ENCODE data around the gene KDM2B.

Gene KDM2B

GRCh38 chr12:121461048-121461447, 119.8 kb downstream of the KDM2B start:
- Histone ChIP-seq H2BK120ac (ENCODE audit: low read depth, low read length) (no peak overlapping the region), H3K23ac (ENCODE audit: low read depth, low read length, poor library complexity) (no peak overlapping the region), H3K18ac (ENCODE audit: low read length) (no peak overlapping the region), H4K8ac (ENCODE audit: low read depth, low read length) (no peak overlapping the region), H2BK12ac (ENCODE audit: low read length) (no peak overlapping the region), H3K9ac (ENCODE audit: low read depth, low read length, poor library complexity) (no peak overlapping the region), H2BK15ac (ENCODE audit: low read length) (no peak overlapping the region), H2BK5ac (ENCODE audit: low read length) (no peak overlapping the region), H3K4me3 (ENCODE audit: low read length in 2 of 2) (no peak overlapping the region), H4K91ac (ENCODE audit: low read depth, low read length, poor library complexity) (no peak overlapping the region), H3K4me1 (ENCODE audit: control insufficient read depth in 2 of 2, insufficient read depth in 1 of 2, low read depth in 1 of 2, low read length in 2 of 2) (peaks cover under 1 to 1% of the 10 kb centered on the region in 2 donors), H2AK5ac (ENCODE audit: low read depth, low read length) (no peak overlapping the region), H3K79me1 (ENCODE audit: low read depth, low read length) (peaks cover 12% of the 10 kb centered on the region), H3K4me2 (ENCODE audit: insufficient read depth, low read length, poor library complexity, severe bottlenecking) (no peak overlapping the region), H3K4ac (ENCODE audit: low read length) (no peak overlapping the region), H2AFZ (ENCODE audit: low read length) (no peak overlapping the region), H3K14ac (ENCODE audit: low read length) (no peak overlapping the region), H3K27me3 (ENCODE audit: control insufficient read depth in 3 of 3, insufficient read depth in 3 of 3, low read depth in 1 of 3, low read length in 3 of 3) (peaks cover 0 to under 1% (median 0%) of the 10 kb centered on the region in 3 experiments), H3K36me3 (replicated peaks in 1 of 2; ENCODE audit: control insufficient read depth in 2 of 2, insufficient read depth in 2 of 2, low read length in 2 of 2) (peaks cover 4 to 29% of the 10 kb centered on the region in 2 donors), H3K9me3 (replicated peaks in 1 of 2; ENCODE audit: control insufficient read depth in 2 of 2, insufficient read depth in 1 of 2, low read depth in 1 of 2, low read length in 2 of 2) (peaks cover 2 to 9% of the 10 kb centered on the region in 2 donors), H3K27ac (replicated peaks; ENCODE audit: low read length) (no peak overlapping the region)
- no peak for DNase-seq (ENCODE audit: low spot score)
- WGBS, 2 donors (ENCODE audit: extremely low coverage in 2 of 2, insufficient read length in 2 of 2, insufficient replicate concordance in 1 of 2): no CpG with 5 or more reads among the region's 5 CpGs

- Histone ChIP-seq H2BK5ac (ENCODE audit: low read length) (no peak overlapping the region), H2BK12ac (ENCODE audit: low read length) (no peak overlapping the region), H3K36me3 (replicated peaks in 1 of 2; ENCODE audit: control insufficient read depth in 2 of 2, insufficient read depth in 2 of 2, low read length in 2 of 2) (peaks cover 7 to 50% of the 10 kb centered on the region in 2 donors), H2BK120ac (ENCODE audit: low read depth, low read length) (no peak overlapping the region), H3K4me2 (ENCODE audit: insufficient read depth, low read length, poor library complexity, severe bottlenecking) (no peak overlapping the region), H3K9ac (ENCODE audit: low read depth, low read length, poor library complexity) (no peak overlapping the region), H4K8ac (ENCODE audit: low read depth, low read length) (no peak overlapping the region), H3K27ac (replicated peaks; ENCODE audit: low read length) (no peak overlapping the region), H3K27me3 (ENCODE audit: control insufficient read depth in 3 of 3, insufficient read depth in 3 of 3, low read depth in 1 of 3, low read length in 3 of 3) (no peaks in the 10 kb centered on the region), H3K23ac (ENCODE audit: low read depth, low read length, poor library complexity) (no peak overlapping the region), H2BK15ac (ENCODE audit: low read length) (no peak overlapping the region), H3K18ac (ENCODE audit: low read length) (no peak overlapping the region), H3K14ac (ENCODE audit: low read length) (no peak overlapping the region), H3K4ac (ENCODE audit: low read length) (no peak overlapping the region), H4K91ac (ENCODE audit: low read depth, low read length, poor library complexity) (no peak overlapping the region), H3K4me1 (ENCODE audit: control insufficient read depth in 2 of 2, insufficient read depth in 1 of 2, low read depth in 1 of 2, low read length in 2 of 2) (peaks cover 0 to 12% of the 10 kb centered on the region in 2 donors), H3K9me3 (replicated peaks in 1 of 2; ENCODE audit: control insufficient read depth in 2 of 2, insufficient read depth in 1 of 2, low read depth in 1 of 2, low read length in 2 of 2) (peaks cover 2 to 9% of the 10 kb centered on the region in 2 donors), H2AK5ac (ENCODE audit: low read depth, low read length) (no peak overlapping the region), H3K4me3 (ENCODE audit: low read length in 2 of 2) (no peak overlapping the region), H3K79me1 (ENCODE audit: low read depth, low read length) (peaks cover 17% of the 10 kb centered on the region), H2AFZ (ENCODE audit: low read length) (no peak overlapping the region)
- DNase-seq (ENCODE audit: low spot score): no peak
- no CpG with 5 or more reads among the region's 8 CpGs for WGBS, 2 donors (ENCODE audit: extremely low coverage in 2 of 2, insufficient read length in 2 of 2, insufficient replicate concordance in 1 of 2)
These were observed 124.3 kb downstream of the KDM2B start for GRCh38 chr12:121456551-121456950.

DNA sequence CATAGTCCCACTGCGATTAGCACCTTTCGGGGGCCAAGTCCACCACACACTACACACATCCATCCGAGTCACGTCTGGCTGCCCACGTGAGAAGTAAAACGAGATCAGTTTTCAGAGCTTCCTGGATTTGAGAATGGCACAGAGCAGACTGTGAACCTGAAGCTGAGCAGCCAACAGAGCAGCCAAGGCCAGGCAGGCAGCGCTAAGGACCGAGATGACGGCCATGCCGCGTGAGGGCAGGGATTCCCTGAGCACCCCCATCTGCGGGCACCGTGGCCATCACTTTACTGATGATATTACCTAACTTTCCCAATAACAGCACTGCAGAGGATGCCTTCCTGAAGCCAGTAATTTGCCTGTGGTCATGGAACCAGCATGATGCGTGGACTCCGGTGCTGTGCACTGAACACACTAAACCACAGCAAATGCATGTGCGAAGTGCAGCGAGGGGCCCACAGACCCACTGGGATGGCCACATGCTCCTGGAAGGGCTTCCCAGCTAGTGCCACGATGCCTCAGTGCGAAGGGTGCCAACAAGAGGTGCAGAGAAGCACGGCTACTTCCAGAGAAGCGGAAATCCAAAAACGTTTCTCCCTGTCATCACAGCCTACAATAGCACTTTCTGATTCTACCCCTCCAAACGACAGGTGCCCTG, 124.9 kb downstream of the KDM2B start:
- no peak overlapping the region for H4K8ac ChIP-seq (ENCODE audit: low read depth, low read length)
- H3K14ac ChIP-seq (ENCODE audit: low read length): no peak overlapping the region
- H4K91ac ChIP-seq (ENCODE audit: low read depth, low read length, poor library complexity): no peak overlapping the region
- no peak overlapping the region for H2BK120ac ChIP-seq (ENCODE audit: low read depth, low read length)
- peaks cover 2 to 9% of the 10 kb centered on the region in 2 donors for H3K9me3 ChIP-seq (replicated peaks in 1 of 2; ENCODE audit: control insufficient read depth in 2 of 2, insufficient read depth in 1 of 2, low read depth in 1 of 2, low read length in 2 of 2)
- no CpG with 5 or more reads among the region's 23 CpGs for WGBS, 2 donors (ENCODE audit: extremely low coverage in 2 of 2, insufficient read length in 2 of 2, insufficient replicate concordance in 1 of 2)
- H3K9ac ChIP-seq (ENCODE audit: low read depth, low read length, poor library complexity): peak overlapping the region; percentile 18
- no peak overlapping the region for H2AFZ ChIP-seq (ENCODE audit: low read length)
- H3K79me1 ChIP-seq (ENCODE audit: low read depth, low read length): peaks cover 14% of the 10 kb centered on the region
- H3K27ac ChIP-seq (replicated peaks; ENCODE audit: low read length): no peak overlapping the region
- H3K36me3 ChIP-seq (replicated peaks in 1 of 2; ENCODE audit: control insufficient read depth in 2 of 2, insufficient read depth in 2 of 2, low read length in 2 of 2): peaks cover 7 to 53% of the 10 kb centered on the region in 2 donors
- no peak overlapping the region for H2BK12ac ChIP-seq (ENCODE audit: low read length)
- H2BK5ac ChIP-seq (ENCODE audit: low read length): peak overlapping the region; percentile 31
- H3K4ac ChIP-seq (ENCODE audit: low read length): no peak overlapping the region
- H3K4me3 ChIP-seq (ENCODE audit: low read length in 2 of 2): no peak overlapping the region
- H3K18ac ChIP-seq (ENCODE audit: low read length): peak overlapping the region; percentile 51
- no peaks in the 10 kb centered on the region for H3K27me3 ChIP-seq (ENCODE audit: control insufficient read depth in 3 of 3, insufficient read depth in 3 of 3, low read depth in 1 of 3, low read length in 3 of 3)
- no peak for DNase-seq (ENCODE audit: low spot score)
- H3K23ac ChIP-seq (ENCODE audit: low read depth, low read length, poor library complexity): peak overlapping the region; percentile 14
- H2AK5ac ChIP-seq (ENCODE audit: low read depth, low read length): no peak overlapping the region
- peaks cover 0 to 12% of the 10 kb centered on the region in 2 donors for H3K4me1 ChIP-seq (ENCODE audit: control insufficient read depth in 2 of 2, insufficient read depth in 1 of 2, low read depth in 1 of 2, low read length in 2 of 2)
- H2BK15ac ChIP-seq (ENCODE audit: low read length): no peak overlapping the region
- H3K4me2 ChIP-seq (ENCODE audit: insufficient read depth, low read length, poor library complexity, severe bottlenecking): no peak overlapping the region

GRCh38 chr12:121454921-121455320, 125.9 kb downstream of the KDM2B start:
- peaks cover 0 to 6% of the 10 kb centered on the region in 2 donors for H3K9me3 ChIP-seq (replicated peaks in 1 of 2; ENCODE audit: control insufficient read depth in 2 of 2, insufficient read depth in 1 of 2, low read depth in 1 of 2, low read length in 2 of 2)
- H3K14ac ChIP-seq (ENCODE audit: low read length): no peak overlapping the region
- H3K18ac ChIP-seq (ENCODE audit: low read length): peak overlapping the region; percentile 71
- no peak overlapping the region for H2AK5ac ChIP-seq (ENCODE audit: low read depth, low read length)
- H2AFZ ChIP-seq (ENCODE audit: low read length): no peak overlapping the region
- H3K4me2 ChIP-seq (ENCODE audit: insufficient read depth, low read length, poor library complexity, severe bottlenecking): no peak overlapping the region
- H4K8ac ChIP-seq (ENCODE audit: low read depth, low read length): no peak overlapping the region
- no peak overlapping the region for H3K27ac ChIP-seq (replicated peaks; ENCODE audit: low read length)
- H4K91ac ChIP-seq (ENCODE audit: low read depth, low read length, poor library complexity): no peak overlapping the region
- H3K23ac ChIP-seq (ENCODE audit: low read depth, low read length, poor library complexity): no peak overlapping the region
- no peak overlapping the region for H2BK12ac ChIP-seq (ENCODE audit: low read length)
- H2BK5ac ChIP-seq (ENCODE audit: low read length): peak overlapping the region; percentile 31
- H3K4me3 ChIP-seq (ENCODE audit: low read length in 2 of 2): no peak overlapping the region
- peaks cover 0 to 12% of the 10 kb centered on the region in 2 donors for H3K4me1 ChIP-seq (ENCODE audit: control insufficient read depth in 2 of 2, insufficient read depth in 1 of 2, low read depth in 1 of 2, low read length in 2 of 2)
- DNase-seq (ENCODE audit: low spot score): no peak
- H3K4ac ChIP-seq (ENCODE audit: low read length): no peak overlapping the region
- H3K79me1 ChIP-seq (ENCODE audit: low read depth, low read length): peaks cover 14% of the 10 kb centered on the region
- no CpG with 5 or more reads among the region's 6 CpGs for WGBS, 2 donors (ENCODE audit: extremely low coverage in 2 of 2, insufficient read length in 2 of 2, insufficient replicate concordance in 1 of 2)
- peaks cover 7 to 60% of the 10 kb centered on the region in 2 donors for H3K36me3 ChIP-seq (replicated peaks in 1 of 2; ENCODE audit: control insufficient read depth in 2 of 2, insufficient read depth in 2 of 2, low read length in 2 of 2)
- H2BK120ac ChIP-seq (ENCODE audit: low read depth, low read length): no peak overlapping the region
- no peak overlapping the region for H2BK15ac ChIP-seq (ENCODE audit: low read length)
- no peak overlapping the region for H3K9ac ChIP-seq (ENCODE audit: low read depth, low read length, poor library complexity)
- no peaks in the 10 kb centered on the region for H3K27me3 ChIP-seq (ENCODE audit: control insufficient read depth in 3 of 3, insufficient read depth in 3 of 3, low read depth in 1 of 3, low read length in 3 of 3)

All from neuronal stem cell (in vitro differentiated cells).